Neural cell (in vitro differentiated cells): Measurements from ENCODE around the gene RAP1GAP2. TPM values are rescaled to one million over a fixed set of nuclear protein-coding genes. Genes with fewer than 3 reads are reported as not detected.

Experiments used
- H2AFZ ChIP-seq: fragments of 200-600, 300-800 bp; sonication (generic), shearing (Covaris generic); 2 replicates; pipeline ENCODE4 v1.6.0; 2014; ENCODE audit warnings: low read depth, mild to moderate bottlenecking, antibody characterized with exemption, low read length, moderate library complexity
- H3F3A ChIP-seq: fragments of 200-600 bp; shearing (Covaris generic); 2 replicates; pipeline ENCODE4 v1.6.1; 2016; ENCODE audit warnings: mild to moderate bottlenecking, moderate library complexity, mixed read lengths, antibody characterized with exemption, low read length; ENCODE audit not compliant: insufficient read depth, poor library complexity, severe bottlenecking
- H3K27ac ChIP-seq: fragments of 200-600, 300-800 bp; sonication (generic), shearing (Covaris generic); 2 replicates; pipeline ENCODE4 v1.5.1; 2014; ENCODE audit warnings: mild to moderate bottlenecking, low read length, moderate library complexity
- H3K27me3 ChIP-seq: fragments of 300-800, 200-600 bp; sonication (generic), shearing (Covaris generic); 2 replicates; pipeline ENCODE4 v1.6.0; 2014; ENCODE audit warnings: mild to moderate bottlenecking, low read depth, low read length, moderate library complexity; ENCODE audit not compliant: insufficient read depth
- H3K36me3 ChIP-seq: fragments of 300-800, 200-600 bp; sonication (generic), shearing (Covaris generic); 2 replicates; pipeline ENCODE4 v1.5.1; 2014; ENCODE audit warnings: mild to moderate bottlenecking, antibody characterized with exemption, low read length, moderate library complexity; ENCODE audit not compliant: insufficient read depth
- H3K4me2 ChIP-seq: fragments of 300-800, 200-600 bp; sonication (generic), shearing (Covaris generic); 2 replicates; pipeline ENCODE4 v1.6.0; 2014; ENCODE audit warnings: mild to moderate bottlenecking, low read length
- H3K4me3 ChIP-seq: fragments of 300-800, 200-600 bp; sonication (generic), shearing (Covaris generic); 2 replicates; pipeline ENCODE4 v1.5.1; 2014; ENCODE audit warnings: mild to moderate bottlenecking, low read length, moderate library complexity
- H3K79me2 ChIP-seq: fragments of 200-600 bp; shearing (Covaris generic); replicated peaks from 2 replicates; pipeline ENCODE4 v1.6.0; 2014; ENCODE audit warnings: mild to moderate bottlenecking, low read length, moderate library complexity; ENCODE audit not compliant: insufficient read depth
- H3K9ac ChIP-seq: fragments of 300-800, 200-600 bp; sonication (generic), shearing (Covaris generic); 2 replicates; pipeline ENCODE4 v1.6.1; 2016; ENCODE audit warnings: mild to moderate bottlenecking, low read length, mixed read lengths
- H3K9me2 ChIP-seq: fragments of 200-600 bp; shearing (Covaris generic); 2 replicates; pipeline ENCODE4 v1.6.1; 2016; ENCODE audit warnings: mild to moderate bottlenecking, low read length, mixed read lengths; ENCODE audit not compliant: insufficient read depth
- H3K9me3 ChIP-seq: fragments of 200-600, 300-800 bp; sonication (generic), shearing (Covaris generic); 2 replicates; pipeline ENCODE4 v1.6.1; 2016; ENCODE audit warnings: mild to moderate bottlenecking, mixed run types, low read length, moderate library complexity, mixed read lengths
- H4K20me1 ChIP-seq: fragments of 200-600 bp; shearing (Covaris generic); 2 replicates; pipeline ENCODE4 v1.6.1; 2016; ENCODE audit warnings: mild to moderate bottlenecking, mixed run types; ENCODE audit not compliant: insufficient read depth
- EP300 ChIP-seq: fragments of 450-650 bp; conservative IDR thresholded peaks from 2 replicates; pipeline ENCODE4 v1.6.1; 2014; ENCODE audit warnings: antibody characterized with exemption, mild to moderate bottlenecking, moderate library complexity; ENCODE audit not compliant: poor library complexity, severe bottlenecking
- EZH2 ChIP-seq: fragments of 200-600, 300-800 bp; shearing (Covaris generic), sonication (generic); IDR thresholded peaks from 2 replicates; pipeline ENCODE4 v1.6.1; 2014; ENCODE audit warnings: antibody characterized with exemption, low read length, borderline replicate concordance, mild to moderate bottlenecking; ENCODE audit not compliant: insufficient read depth, poor library complexity, severe bottlenecking
- MXI1 ChIP-seq: fragments of 450-650 bp; conservative IDR thresholded peaks from 2 replicates; pipeline ENCODE4 v1.6.1; 2014; ENCODE audit warnings: antibody characterized with exemption, mild to moderate bottlenecking; ENCODE audit not compliant: poor library complexity, severe bottlenecking
- POLR2AphosphoS5 ChIP-seq: IDR thresholded peaks from 2 replicates; pipeline ENCODE4 v1.6.1; 2012
- RAD21 ChIP-seq: fragments of 450-650 bp; conservative IDR thresholded peaks from 2 replicates; pipeline ENCODE4 v1.6.1; 2014; ENCODE audit warnings: antibody characterized with exemption, mild to moderate bottlenecking, moderate library complexity
- SMC3 ChIP-seq: fragments of 450-650 bp; conservative IDR thresholded peaks from 2 replicates; pipeline ENCODE4 v1.6.1; 2014; ENCODE audit warnings: antibody characterized with exemption, mild to moderate bottlenecking, moderate library complexity; ENCODE audit not compliant: poor library complexity
- TAF1 ChIP-seq: IDR thresholded peaks from 2 replicates; pipeline ENCODE4 v1.6.1; 2012; ENCODE audit warnings: low read depth
- polyA plus RNA-seq: library from polyadenylated mRNA; depleted of rRNA; stranded (reverse); fragments of >200 nt; gene quantifications from 2 replicates; pipeline ENCODE4 v1.2.3, GENCODE V29; 2014
- TF ChIP-seq, protein P1 (sequence below): fragments of 450-650 bp; IDR thresholded peaks from 2 replicates; pipeline ENCODE4 v1.5.1; 2014; ENCODE audit warnings: antibody characterized with exemption, mild to moderate bottlenecking, moderate library complexity; ENCODE audit not compliant: poor library complexity, severe bottlenecking
- TF ChIP-seq, protein P2 (sequence below): IDR thresholded peaks from 2 replicates; pipeline ENCODE4 v1.6.1; 2012; ENCODE audit warnings: borderline replicate concordance

The RAP1GAP2 gene
- polyA plus RNA-seq, 1 donor from 2014 or later, result 14.8 TPM

DNA sequence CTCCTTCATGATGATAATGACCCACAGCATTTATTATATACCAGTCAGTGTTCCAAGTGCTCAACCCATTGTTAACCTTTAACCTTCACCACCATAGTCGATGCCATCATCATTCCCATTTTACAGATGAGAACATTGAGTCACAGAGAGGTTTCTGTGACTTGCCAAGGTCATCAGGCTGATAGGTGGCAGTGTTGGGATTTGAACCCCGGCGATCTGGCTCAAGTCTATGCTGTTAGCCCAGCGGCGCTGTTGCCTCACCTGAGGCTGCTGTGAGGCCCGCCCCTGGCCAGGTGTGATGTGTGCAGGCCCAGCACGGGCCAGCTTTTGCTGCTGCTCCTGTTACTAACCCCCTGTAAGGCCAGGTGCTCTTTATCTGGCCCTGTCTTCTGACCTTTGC lies 166.0 kb downstream of the RAP1GAP2 start:
- TF ChIP-seq, protein P1, sequence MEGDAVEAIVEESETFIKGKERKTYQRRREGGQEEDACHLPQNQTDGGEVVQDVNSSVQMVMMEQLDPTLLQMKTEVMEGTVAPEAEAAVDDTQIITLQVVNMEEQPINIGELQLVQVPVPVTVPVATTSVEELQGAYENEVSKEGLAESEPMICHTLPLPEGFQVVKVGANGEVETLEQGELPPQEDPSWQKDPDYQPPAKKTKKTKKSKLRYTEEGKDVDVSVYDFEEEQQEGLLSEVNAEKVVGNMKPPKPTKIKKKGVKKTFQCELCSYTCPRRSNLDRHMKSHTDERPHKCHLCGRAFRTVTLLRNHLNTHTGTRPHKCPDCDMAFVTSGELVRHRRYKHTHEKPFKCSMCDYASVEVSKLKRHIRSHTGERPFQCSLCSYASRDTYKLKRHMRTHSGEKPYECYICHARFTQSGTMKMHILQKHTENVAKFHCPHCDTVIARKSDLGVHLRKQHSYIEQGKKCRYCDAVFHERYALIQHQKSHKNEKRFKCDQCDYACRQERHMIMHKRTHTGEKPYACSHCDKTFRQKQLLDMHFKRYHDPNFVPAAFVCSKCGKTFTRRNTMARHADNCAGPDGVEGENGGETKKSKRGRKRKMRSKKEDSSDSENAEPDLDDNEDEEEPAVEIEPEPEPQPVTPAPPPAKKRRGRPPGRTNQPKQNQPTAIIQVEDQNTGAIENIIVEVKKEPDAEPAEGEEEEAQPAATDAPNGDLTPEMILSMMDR, result no peak
- TF ChIP-seq EZH2 (no peak), MXI1 (no peak)
- no peak overlapping the region for H3K9ac ChIP-seq
- H3F3A ChIP-seq, result no peaks in the 10 kb centered on the region
- H3K27me3 ChIP-seq, result no peaks in the 10 kb centered on the region
- no peak overlapping the region for H2AFZ ChIP-seq
- no peaks in the 10 kb centered on the region for H3K36me3 ChIP-seq
- no peak overlapping the region for H3K27ac ChIP-seq
- H3K4me3 ChIP-seq, result no peak overlapping the region
- H3K9me3 ChIP-seq, result no peaks in the 10 kb centered on the region
- H4K20me1 ChIP-seq, result no peaks in the 10 kb centered on the region
- no peaks in the 10 kb centered on the region for H3K79me2 ChIP-seq
- H3K9me2 ChIP-seq, result no peaks in the 10 kb centered on the region
- no peak overlapping the region for H3K4me2 ChIP-seq

DNA sequence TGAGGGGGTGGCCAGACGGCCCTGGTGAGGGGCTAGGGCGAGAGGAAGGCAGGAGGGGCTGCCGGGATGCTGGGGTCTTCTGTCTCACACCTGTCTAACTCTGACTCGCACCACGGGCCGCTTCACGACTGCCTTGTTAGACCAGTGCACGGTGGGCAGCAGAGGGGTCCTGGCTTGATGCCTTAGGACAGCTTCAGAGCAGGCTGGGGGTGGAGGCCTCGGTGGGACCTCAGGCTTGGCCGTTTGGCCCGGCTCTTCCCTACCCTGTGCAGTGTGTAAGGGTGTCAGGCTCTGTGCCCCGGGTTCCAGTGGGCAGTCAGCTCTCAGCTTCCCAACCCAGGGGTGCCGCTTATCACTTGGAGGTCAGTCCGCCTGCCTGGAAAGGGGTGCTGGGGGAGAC lies 166.5 kb downstream of the RAP1GAP2 start:
- H3K9ac ChIP-seq, result no peak overlapping the region
- H3F3A ChIP-seq, result no peaks in the 10 kb centered on the region
- H3K9me3 ChIP-seq, result no peaks in the 10 kb centered on the region
- no peaks in the 10 kb centered on the region for H3K79me2 ChIP-seq
- no peaks in the 10 kb centered on the region for H3K36me3 ChIP-seq
- H2AFZ ChIP-seq, result no peak overlapping the region
- H3K27me3 ChIP-seq, result no peaks in the 10 kb centered on the region
- no peaks in the 10 kb centered on the region for H3K9me2 ChIP-seq
- no peaks in the 10 kb centered on the region for H4K20me1 ChIP-seq
- H3K27ac ChIP-seq, result no peak overlapping the region
- H3K4me2 ChIP-seq, result no peak overlapping the region
- no peak overlapping the region for H3K4me3 ChIP-seq
- no peak for TF ChIP-seq EP300
- TF ChIP-seq EZH2, result no peak
- TF ChIP-seq MXI1, result no peak
- no peak for TF ChIP-seq SMC3
- TF ChIP-seq POLR2AphosphoS5, result no peak
- no peak for TF ChIP-seq RAD21

DNA sequence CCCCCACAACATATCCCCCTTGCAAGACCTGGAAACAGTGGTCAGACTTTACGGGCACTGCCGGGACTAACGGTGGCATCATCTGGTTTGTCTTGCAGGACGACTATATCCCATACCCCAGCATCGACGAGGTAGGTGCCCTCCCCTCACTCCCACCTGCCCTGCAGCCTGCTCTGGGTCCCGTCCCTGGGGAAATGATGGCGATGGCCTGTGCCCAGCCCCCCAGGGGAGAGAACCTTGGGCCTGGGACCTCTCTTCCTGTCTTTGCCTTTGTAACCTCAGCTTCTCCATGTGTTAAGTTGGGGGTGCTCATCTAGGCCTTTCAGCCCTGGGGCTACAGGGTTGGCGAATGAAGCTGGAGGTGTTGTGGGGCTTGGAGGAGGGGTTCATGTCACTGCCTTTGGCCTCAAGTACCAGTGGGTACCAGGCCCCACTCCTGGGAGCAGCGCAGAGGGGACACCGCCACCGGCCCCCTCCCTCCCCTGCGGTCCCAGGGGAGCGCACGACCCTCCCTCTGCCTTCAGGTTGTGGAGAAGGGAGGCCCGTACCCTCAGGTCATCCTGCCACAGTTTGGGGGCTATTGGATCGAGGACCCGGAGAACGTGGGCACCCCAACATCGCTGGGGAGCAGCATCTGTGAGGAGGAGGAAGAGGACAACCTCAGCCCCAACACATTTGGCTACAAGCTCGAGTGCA lies 167.2 kb downstream of the RAP1GAP2 start:
- Histone ChIP-seq H3F3A (no peaks in the 10 kb centered on the region), H2AFZ (no peak overlapping the region), H3K27ac (no peak overlapping the region), H3K36me3 (no peaks in the 10 kb centered on the region), H3K27me3 (no peaks in the 10 kb centered on the region), H3K4me2 (no peak overlapping the region), H4K20me1 (no peaks in the 10 kb centered on the region), H3K79me2 (no peaks in the 10 kb centered on the region), H3K9ac (no peak overlapping the region), H3K9me3 (no peaks in the 10 kb centered on the region), H3K9me2 (no peaks in the 10 kb centered on the region), H3K4me3 (no peak overlapping the region)
- TF ChIP-seq MXI1 (no peak), SMC3 (no peak), EP300 (no peak), RAD21 (no peak), EZH2 (no peak), POLR2AphosphoS5 (no peak), TAF1 (no peak)
- TF ChIP-seq, protein P1, result no peak
- TF ChIP-seq, protein P2, sequence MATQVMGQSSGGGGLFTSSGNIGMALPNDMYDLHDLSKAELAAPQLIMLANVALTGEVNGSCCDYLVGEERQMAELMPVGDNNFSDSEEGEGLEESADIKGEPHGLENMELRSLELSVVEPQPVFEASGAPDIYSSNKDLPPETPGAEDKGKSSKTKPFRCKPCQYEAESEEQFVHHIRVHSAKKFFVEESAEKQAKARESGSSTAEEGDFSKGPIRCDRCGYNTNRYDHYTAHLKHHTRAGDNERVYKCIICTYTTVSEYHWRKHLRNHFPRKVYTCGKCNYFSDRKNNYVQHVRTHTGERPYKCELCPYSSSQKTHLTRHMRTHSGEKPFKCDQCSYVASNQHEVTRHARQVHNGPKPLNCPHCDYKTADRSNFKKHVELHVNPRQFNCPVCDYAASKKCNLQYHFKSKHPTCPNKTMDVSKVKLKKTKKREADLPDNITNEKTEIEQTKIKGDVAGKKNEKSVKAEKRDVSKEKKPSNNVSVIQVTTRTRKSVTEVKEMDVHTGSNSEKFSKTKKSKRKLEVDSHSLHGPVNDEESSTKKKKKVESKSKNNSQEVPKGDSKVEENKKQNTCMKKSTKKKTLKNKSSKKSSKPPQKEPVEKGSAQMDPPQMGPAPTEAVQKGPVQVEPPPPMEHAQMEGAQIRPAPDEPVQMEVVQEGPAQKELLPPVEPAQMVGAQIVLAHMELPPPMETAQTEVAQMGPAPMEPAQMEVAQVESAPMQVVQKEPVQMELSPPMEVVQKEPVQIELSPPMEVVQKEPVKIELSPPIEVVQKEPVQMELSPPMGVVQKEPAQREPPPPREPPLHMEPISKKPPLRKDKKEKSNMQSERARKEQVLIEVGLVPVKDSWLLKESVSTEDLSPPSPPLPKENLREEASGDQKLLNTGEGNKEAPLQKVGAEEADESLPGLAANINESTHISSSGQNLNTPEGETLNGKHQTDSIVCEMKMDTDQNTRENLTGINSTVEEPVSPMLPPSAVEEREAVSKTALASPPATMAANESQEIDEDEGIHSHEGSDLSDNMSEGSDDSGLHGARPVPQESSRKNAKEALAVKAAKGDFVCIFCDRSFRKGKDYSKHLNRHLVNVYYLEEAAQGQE, result no peak
